Heart left ventricle (tissue), 13 donors: ENCODE data around the gene TMEM38A.

ENCODE experiments used
- POLR2A ChIP-seq, 2 donors: fragments of 450-650 bp; IDR thresholded peaks; one replicate each; pipeline ENCODE4 v1.6.1; 2017; ENCODE audit warnings: antibody characterized with exemption in 2 of 2, mild to moderate bottlenecking in 2 of 2, moderate library complexity in 2 of 2
- TF ChIP-seq, protein P1 (sequence below), 12 donors: fragments of 200-600 bp; sonication (generic) in 4 of 12; IDR thresholded peaks; one replicate each; pipeline versions ENCODE4 v1.5.0 to v1.8.0; 2018 to 2022; ENCODE audit warnings: antibody characterized with exemption in 12 of 12, mild to moderate bottlenecking in 5 of 12
- donor health status: ischemic (EF 13 %, LVEDD 7.1; RV severe dilation, severe dysfunction).
- donor health status: DM: no; HTN: yes; CAD: no.
- donor health status: DM: no; HTN: no; CAD: no.
- donor health status: ischemic (EF 25% LVEDD 6.9; RV normal size, moderate dysfunction).
- donor health status: ischemic (EF 25% LVEDD 5.7; RV mildly dilated, moderate dysfunction).
- donor health status: ischemic (EF 35%, LVEDD 5.7; RV mildly dilated, moderate dysfunction).
- donor health status: nonischemic (EF 11% LVEDD 7.7; RV severe dilation, severe dysfunction).
- donor health status: DM: yes; HTN: yes; CAD: no.
- donor health status: PGD.
- donor health status: ischemic (EF 29% LVEDD 5.4; RV normal size, mild dysfunction).
- donor health status: nonischemic (EF 23%, LVEDD 6.1; RV moderate dilation, normal function).

DNA sequence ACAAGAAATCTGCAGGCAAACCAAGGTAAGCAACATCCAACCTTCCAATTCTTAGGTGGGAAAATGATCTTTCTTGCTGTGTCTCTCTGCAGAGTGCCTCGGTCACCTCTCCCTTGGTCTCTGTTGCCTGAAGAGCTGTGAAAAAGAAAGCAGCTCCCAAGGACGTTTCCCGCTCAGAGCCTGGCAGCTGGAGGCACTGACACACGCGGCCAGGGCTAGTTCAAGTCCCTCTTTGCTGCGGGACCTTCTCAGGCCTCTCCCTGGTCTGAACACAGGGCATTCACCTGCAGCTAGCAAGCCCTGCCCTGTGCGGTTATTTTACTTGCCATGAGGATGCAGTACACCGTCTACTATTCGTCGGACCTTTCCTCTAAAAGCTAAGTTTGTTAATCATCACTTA is 36.7 kb upstream of the TMEM38A start:
- TF ChIP-seq, protein P1, sequence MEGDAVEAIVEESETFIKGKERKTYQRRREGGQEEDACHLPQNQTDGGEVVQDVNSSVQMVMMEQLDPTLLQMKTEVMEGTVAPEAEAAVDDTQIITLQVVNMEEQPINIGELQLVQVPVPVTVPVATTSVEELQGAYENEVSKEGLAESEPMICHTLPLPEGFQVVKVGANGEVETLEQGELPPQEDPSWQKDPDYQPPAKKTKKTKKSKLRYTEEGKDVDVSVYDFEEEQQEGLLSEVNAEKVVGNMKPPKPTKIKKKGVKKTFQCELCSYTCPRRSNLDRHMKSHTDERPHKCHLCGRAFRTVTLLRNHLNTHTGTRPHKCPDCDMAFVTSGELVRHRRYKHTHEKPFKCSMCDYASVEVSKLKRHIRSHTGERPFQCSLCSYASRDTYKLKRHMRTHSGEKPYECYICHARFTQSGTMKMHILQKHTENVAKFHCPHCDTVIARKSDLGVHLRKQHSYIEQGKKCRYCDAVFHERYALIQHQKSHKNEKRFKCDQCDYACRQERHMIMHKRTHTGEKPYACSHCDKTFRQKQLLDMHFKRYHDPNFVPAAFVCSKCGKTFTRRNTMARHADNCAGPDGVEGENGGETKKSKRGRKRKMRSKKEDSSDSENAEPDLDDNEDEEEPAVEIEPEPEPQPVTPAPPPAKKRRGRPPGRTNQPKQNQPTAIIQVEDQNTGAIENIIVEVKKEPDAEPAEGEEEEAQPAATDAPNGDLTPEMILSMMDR (IDR thresholded peaks at IDR 0.05), result no peak
- TF ChIP-seq POLR2A (IDR thresholded peaks at IDR 0.05), result no peak
